ENCODE measurements around the gene ARID3B. TPM values are rescaled to one million over a fixed set of nuclear protein-coding genes. Genes with fewer than 3 reads are reported as not detected.

The ARID3B gene
- total and polyA plus RNA-seq, 9 donors, result 1.2 to 4.9 (median 2.7) TPM

- Histone ChIP-seq H3K27me3 (no peaks in the 10 kb centered on the region), H3K4me1 (ENCODE audit: insufficient read depth) (no peaks in the 10 kb centered on the region), H3K36me3 (no peaks in the 10 kb centered on the region), H3K27ac (no peak overlapping the region), H3K4me3 (no peak overlapping the region), H3K9me3 (no peaks in the 10 kb centered on the region)
- TF ChIP-seq CTCF (IDR thresholded peaks at IDR 0.05), result no peak
- TF ChIP-seq POLR2A (IDR thresholded peaks at IDR 0.05), result no peak
- no peak for TF ChIP-seq EP300 (IDR thresholded peaks at IDR 0.05)
- 95 to 98% (median 98%) methylated on average over 3 of the region's 3 CpGs for WGBS, 3 donors
- intact Hi-C loops (cut with DNase I), result no loop called here
- no peak for DNase-seq
Measured at GRCh38 chr15:74563442-74563841, 22.4 kb downstream of the ARID3B start.

DNA sequence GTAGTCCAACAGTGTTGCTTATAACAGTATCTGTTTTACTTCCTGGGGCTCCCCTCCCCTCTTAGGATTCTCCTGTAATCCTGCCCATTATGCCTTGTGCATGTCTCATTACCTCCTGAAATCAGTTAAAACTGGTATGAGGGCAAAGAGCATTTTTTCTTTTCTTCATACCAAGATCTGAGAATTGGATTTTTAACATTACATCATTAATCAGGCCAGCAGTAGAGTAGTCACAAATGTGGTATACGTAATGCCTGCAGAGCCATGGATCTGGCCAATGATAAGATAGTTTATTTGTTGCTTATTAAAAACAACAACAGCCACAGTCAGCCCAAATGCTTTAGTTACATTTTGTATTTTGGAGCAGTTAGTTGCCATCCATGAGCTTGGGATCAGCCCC lies 23.2 kb downstream of the ARID3B start:
- Histone ChIP-seq H3K4me3 (no peak overlapping the region), H3K36me3 (no peaks in the 10 kb centered on the region), H3K9me3 (no peaks in the 10 kb centered on the region), H3K27me3 (no peaks in the 10 kb centered on the region), H3K4me1 (ENCODE audit: insufficient read depth) (no peaks in the 10 kb centered on the region), H3K27ac (no peak overlapping the region)
- no peak for DNase-seq
- TF ChIP-seq CTCF (IDR thresholded peaks at IDR 0.05) (no peak), EP300 (IDR thresholded peaks at IDR 0.05) (no peak), POLR2A (IDR thresholded peaks at IDR 0.05) (no peak)
- intact Hi-C loops (cut with DNase I), result no loop called here
- 95 to 98% (median 97%) methylated on average over 1 of the region's 1 CpG for WGBS, 3 donors

- WGBS, 3 donors, result 38 to 67% (median 59%) methylated on average over 2 of the region's 2 CpGs
- no peaks in the 10 kb centered on the region for H3K9me3 ChIP-seq
- TF ChIP-seq CTCF (IDR thresholded peaks at IDR 0.05) (no peak), POLR2A (IDR thresholded peaks at IDR 0.05) (no peak), EP300 (IDR thresholded peaks at IDR 0.05) (no peak)
- H3K4me3 ChIP-seq, result no peak overlapping the region
- H3K36me3 ChIP-seq, result no peaks in the 10 kb centered on the region
- intact Hi-C loops (cut with DNase I), result no loop called here
- no peak for DNase-seq
- no peak overlapping the region for H3K27ac ChIP-seq
- no peaks in the 10 kb centered on the region for H3K4me1 ChIP-seq (ENCODE audit: insufficient read depth)
- no peaks in the 10 kb centered on the region for H3K27me3 ChIP-seq
Measured at GRCh38 chr15:74565381-74566085, 24.5 kb downstream of the ARID3B start.

DNA sequence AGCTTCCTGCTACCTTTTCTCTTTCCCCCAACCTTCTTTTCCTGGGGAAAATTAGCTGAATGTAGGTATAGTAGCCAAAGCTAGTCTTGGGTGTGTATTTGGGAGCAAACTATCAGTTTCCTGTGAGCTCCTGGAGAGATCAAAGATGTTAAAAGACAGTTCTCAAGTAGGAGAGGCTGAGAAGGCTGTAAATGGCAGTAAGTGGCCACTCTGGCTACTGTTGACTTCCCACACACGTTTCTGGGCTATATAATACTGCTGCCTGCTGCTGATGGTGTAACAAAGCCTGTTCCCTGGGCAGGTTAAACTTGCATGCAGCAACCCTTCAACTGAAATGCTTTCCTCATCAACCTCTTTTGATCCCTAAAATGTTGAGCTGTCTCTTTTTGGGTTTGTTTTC lies 27.6 kb downstream of the ARID3B start:
- Histone ChIP-seq H3K9me3 (no peaks in the 10 kb centered on the region), H3K27me3 (no peaks in the 10 kb centered on the region), H3K4me1 (ENCODE audit: insufficient read depth) (no peaks in the 10 kb centered on the region), H3K27ac (no peak overlapping the region), H3K4me3 (no peak overlapping the region), H3K36me3 (no peaks in the 10 kb centered on the region)
- 42 to 59% (median 56%) methylated on average over 1 of the region's 1 CpG for WGBS, 3 donors
- intact Hi-C loops (cut with DNase I), result no loop called here
- TF ChIP-seq CTCF (IDR thresholded peaks at IDR 0.05) (no peak), POLR2A (IDR thresholded peaks at IDR 0.05) (no peak), EP300 (IDR thresholded peaks at IDR 0.05) (no peak)
- no peak for DNase-seq
